NT2/D1 (cell line): Measurements from ENCODE around the gene KYAT1.
"Not testable (repeated sequence)": the region's sequence is repeated elsewhere in the genome, so short reads cannot be mapped to it uniquely, and the experiment has no call there.

Experiments used
- DNase-seq: peaks from one replicate; pipeline ENCODE4 v3.0.0-alpha.2; 2011; ENCODE audit warnings: low read depth, low spot score
- H3K27me3 ChIP-seq: 2 replicates; pipeline ENCODE4 v1.6.0; 2011; ENCODE audit warnings: mild to moderate bottlenecking; ENCODE audit not compliant: insufficient read length, insufficient read depth
- H3K36me3 ChIP-seq: 2 replicates; pipeline ENCODE4 v1.6.1; 2011; ENCODE audit warnings: mild to moderate bottlenecking, low read length, mixed read lengths; ENCODE audit not compliant: insufficient read depth, insufficient read length
- H3K4me1 ChIP-seq: 2 replicates; pipeline ENCODE4 v1.5.1; 2011; ENCODE audit not compliant: insufficient read depth, insufficient read length
- H3K4me3 ChIP-seq: 2 replicates; pipeline ENCODE4 v1.5.1; 2011; ENCODE audit warnings: low read depth; ENCODE audit not compliant: insufficient read length
- H3K9ac ChIP-seq: 2 replicates; pipeline ENCODE4 v1.6.0; 2011; ENCODE audit warnings: low read depth; ENCODE audit not compliant: insufficient read length
- H3K9me3 ChIP-seq: 2 replicates; pipeline ENCODE4 v1.5.1; 2011; ENCODE audit warnings: mild to moderate bottlenecking, low read length; ENCODE audit not compliant: insufficient read depth
- SUZ12 ChIP-seq: IDR thresholded peaks from 2 replicates; pipeline ENCODE4 v1.6.1; 2011; ENCODE audit not compliant: insufficient read length, insufficient read depth; ENCODE audit errors: extremely low read depth
- YY1 ChIP-seq: IDR thresholded peaks from 2 replicates; pipeline ENCODE4 v1.6.1; 2011; ENCODE audit not compliant: insufficient read length, insufficient read depth
- ZNF274 ChIP-seq: IDR thresholded peaks from 2 replicates; pipeline ENCODE4 v1.6.1; 2011; ENCODE audit warnings: mild to moderate bottlenecking, low read depth, low read length

The KYAT1 gene

DNA sequence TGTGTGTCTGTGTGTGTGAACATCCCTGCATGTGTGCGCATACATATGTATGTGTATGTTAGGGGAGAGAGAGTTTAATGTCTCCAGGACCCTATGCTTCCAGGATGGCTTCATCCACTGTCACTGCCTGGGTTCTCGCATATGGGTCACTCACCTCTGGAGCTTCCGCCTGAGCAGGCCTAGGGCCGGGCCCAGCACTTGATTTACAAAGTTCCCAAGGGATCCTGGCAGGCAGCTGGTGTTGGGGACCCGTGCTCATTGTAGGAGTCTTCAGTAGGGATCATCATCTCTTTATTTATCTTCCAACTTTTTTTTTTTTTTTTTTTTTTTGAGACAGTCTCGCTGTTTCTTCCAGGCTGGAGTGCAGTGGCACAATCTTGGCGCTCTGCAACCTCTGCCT is 81.7 kb downstream of the KYAT1 start:
- Histone ChIP-seq H3K9me3 (no peaks in the 10 kb centered on the region), H3K36me3 (peaks cover 67% of the 10 kb centered on the region), H3K4me1 (no peaks in the 10 kb centered on the region), H3K4me3 (no peak overlapping the region), H3K9ac (no peak overlapping the region), H3K27me3 (no peaks in the 10 kb centered on the region)
- no peak for DNase-seq
- no peak for TF ChIP-seq YY1
- no peak for TF ChIP-seq ZNF274
- TF ChIP-seq SUZ12 = no peak

DNA sequence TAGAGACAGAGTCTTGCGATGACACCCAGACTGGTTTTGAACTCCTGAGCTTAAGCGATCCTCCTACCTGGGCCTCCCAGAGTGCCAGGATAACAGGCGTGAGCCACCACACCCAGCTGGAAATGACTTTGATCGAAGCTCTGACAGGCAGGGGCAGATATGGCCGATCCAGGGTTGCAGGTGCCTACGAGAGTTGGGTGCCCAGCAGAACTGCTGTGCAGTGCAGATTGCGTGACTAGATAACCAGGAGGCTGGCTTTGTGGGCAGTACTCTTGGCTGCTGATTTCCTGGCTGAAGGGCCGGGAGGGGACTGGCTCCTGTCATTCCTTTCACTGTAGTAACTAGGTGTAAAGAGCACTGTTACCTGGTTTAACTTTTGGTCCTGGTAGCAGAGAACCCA is 82.9 kb downstream of the KYAT1 start:
- H3K27me3 ChIP-seq = no peaks in the 10 kb centered on the region
- no peaks in the 10 kb centered on the region for H3K4me1 ChIP-seq
- no peak for TF ChIP-seq SUZ12
- TF ChIP-seq YY1 = no peak
- no peak for TF ChIP-seq ZNF274
- peaks cover 73% of the 10 kb centered on the region for H3K36me3 ChIP-seq
- H3K9ac ChIP-seq = no peak overlapping the region
- no peak overlapping the region for H3K4me3 ChIP-seq
- no peaks in the 10 kb centered on the region for H3K9me3 ChIP-seq
- no peak for DNase-seq

DNA sequence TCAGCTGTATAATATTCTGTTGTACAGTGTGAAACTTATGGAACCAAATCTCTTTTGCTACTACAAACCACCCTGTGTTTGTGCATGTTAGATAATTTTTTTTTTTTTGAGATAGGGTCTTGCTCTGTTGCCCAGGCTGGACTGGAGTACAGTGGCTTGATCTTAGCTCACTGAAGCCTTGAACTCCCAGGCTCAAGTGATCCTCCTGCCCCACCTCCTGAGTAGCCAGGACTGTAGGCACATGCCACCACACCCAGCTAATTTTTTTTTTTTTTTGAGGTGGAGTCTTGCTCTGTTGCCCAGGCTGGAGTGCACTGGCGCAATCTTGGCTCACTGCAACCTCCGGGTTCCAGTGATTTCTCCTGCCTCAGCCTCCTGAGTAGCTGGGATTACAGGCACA is 86.8 kb downstream of the KYAT1 start:
- not testable (repeated sequence) for H3K4me1 ChIP-seq, H3K9me3 ChIP-seq, H3K9ac ChIP-seq, DNase-seq, H3K4me3 ChIP-seq, H3K27me3 ChIP-seq
- H3K36me3 ChIP-seq = peaks cover 77% of the 10 kb centered on the region

DNA sequence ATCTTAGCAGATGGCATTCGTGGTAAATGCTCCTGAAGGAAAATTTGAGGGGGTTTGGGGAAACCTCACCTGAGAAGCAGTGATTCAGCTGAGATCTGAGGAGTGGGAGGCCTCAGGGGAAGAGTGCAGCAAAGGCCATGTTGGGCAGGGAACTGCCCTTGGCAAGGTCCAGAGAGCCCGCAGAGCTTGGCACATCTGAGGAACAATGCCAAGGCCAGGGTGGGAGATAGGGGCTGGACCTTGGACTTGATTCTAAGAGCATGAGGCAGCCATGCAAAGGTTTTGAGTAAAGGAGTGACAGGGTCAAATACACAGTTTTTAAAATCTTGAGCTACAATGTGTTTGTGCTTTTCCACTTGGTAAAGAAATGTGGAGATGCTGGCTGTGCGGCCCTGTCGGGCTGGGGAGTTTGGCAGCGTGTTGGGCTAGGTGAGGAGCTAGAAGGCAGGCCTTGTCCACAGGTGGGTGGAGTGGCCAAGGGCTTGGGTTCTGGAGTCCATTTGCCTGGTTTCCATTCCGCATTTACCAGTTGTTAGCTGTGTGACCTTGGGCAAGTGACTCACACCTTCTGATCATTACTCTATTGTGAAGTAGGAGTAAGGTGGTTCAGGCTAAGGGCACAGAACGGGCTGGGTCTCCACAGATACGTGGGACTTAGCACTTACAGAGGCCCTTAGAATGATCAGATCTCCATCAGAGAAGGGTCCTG is 88.6 kb downstream of the KYAT1 start:
- Histone ChIP-seq H3K9ac (no peak overlapping the region), H3K4me1 (no peaks in the 10 kb centered on the region), H3K9me3 (no peaks in the 10 kb centered on the region), H3K36me3 (peaks cover 72% of the 10 kb centered on the region), H3K4me3 (no peak overlapping the region), H3K27me3 (no peaks in the 10 kb centered on the region)
- no peak for DNase-seq
- no peak for TF ChIP-seq ZNF274
- no peak for TF ChIP-seq YY1
- no peak for TF ChIP-seq SUZ12

DNA sequence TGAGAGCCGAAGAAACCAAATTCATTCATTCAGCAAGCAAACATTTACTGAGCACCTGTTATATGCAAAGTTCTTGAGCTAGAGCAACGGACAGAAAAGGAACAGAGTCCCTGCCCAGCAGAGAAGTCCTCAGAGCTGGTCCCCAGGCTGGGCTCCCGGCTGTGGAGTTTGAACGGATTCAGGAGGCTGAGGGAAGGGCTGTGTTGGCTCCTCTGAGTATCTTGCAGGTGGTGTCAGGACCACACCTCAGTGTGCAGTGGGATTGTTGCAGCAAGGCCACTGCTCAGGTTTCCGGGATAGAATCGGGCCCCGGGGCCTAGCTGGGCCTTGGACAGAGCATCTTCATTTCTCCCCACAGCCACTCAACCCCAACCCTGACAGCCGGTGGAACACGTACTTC is 89.6 kb downstream of the KYAT1 start:
- TF ChIP-seq YY1 (no peak), SUZ12 (no peak), ZNF274 (no peak)
- Histone ChIP-seq H3K27me3 (no peaks in the 10 kb centered on the region), H3K4me3 (no peak overlapping the region), H3K4me1 (no peaks in the 10 kb centered on the region), H3K36me3 (peaks cover 64% of the 10 kb centered on the region), H3K9me3 (no peaks in the 10 kb centered on the region), H3K9ac (no peak overlapping the region)
- no peak for DNase-seq

DNA sequence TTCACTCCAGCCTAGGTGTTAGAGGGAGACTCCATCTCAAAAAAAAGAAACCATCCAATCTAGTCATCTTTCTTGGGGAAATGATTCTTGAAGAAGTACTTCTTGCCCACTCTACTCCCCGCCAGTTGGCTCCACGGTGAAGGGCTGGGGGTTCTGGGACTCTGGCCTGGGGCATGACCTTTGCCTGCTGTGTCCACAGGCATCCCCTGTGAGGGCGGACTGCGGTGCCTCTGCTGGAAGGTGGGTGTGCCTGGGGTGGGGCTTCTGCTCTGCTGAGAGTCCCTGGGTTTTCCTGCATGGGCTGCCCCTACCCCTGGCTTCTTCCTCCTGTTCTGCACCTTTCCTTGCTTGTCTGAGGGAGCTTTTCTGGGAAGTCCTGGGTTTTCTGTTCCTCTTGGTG is 91.2 kb downstream of the KYAT1 start:
- Histone ChIP-seq H3K9me3 (no peaks in the 10 kb centered on the region), H3K4me3 (no peak overlapping the region), H3K4me1 (no peaks in the 10 kb centered on the region), H3K36me3 (peaks cover 59% of the 10 kb centered on the region), H3K27me3 (no peaks in the 10 kb centered on the region), H3K9ac (no peak overlapping the region)
- TF ChIP-seq SUZ12 (no peak), ZNF274 (no peak), YY1 (no peak)
- DNase-seq = no peak

DNA sequence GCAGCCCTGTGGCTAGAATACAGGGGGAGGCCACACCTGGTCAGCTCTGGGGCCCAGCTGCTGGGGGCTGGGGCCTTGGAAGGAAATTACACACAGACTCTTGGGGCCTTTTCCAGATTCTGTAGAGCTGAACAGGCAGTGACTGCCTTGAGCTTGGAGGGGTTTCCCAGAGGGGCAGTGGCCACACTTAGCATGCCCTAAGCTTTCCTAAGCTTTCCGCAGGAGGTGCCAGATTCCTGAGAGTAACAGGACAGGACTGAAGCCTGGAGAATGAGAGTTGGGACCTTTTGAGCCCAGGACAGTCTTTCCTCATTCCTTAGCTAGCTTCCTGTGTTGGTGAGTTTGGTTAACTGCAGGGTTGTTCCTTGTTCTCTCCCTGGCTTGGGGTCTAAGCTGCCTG is 93.3 kb downstream of the KYAT1 start:
- no peak for TF ChIP-seq SUZ12
- TF ChIP-seq YY1 = no peak
- no peak for TF ChIP-seq ZNF274
- Histone ChIP-seq H3K27me3 (no peaks in the 10 kb centered on the region), H3K36me3 (peaks cover 43% of the 10 kb centered on the region), H3K9me3 (no peaks in the 10 kb centered on the region), H3K9ac (peak overlapping the region; percentile 96), H3K4me3 (no peak overlapping the region), H3K4me1 (no peaks in the 10 kb centered on the region)
- no peak for DNase-seq
